Right lobe of liver (tissue), 4 donors: ENCODE measurements around the gene ZC3H12A.

Experiments used
- CTCF ChIP-seq, 4 donors: fragments of 200-600 bp in 3 of 4; fragments of 450-650 bp in 1 of 4; IDR thresholded peaks; one replicate each; pipeline versions ENCODE4 v1.5.1 to v1.8.0; 2016 to 2022; ENCODE audit warnings: antibody characterized with exemption in 4 of 4, mild to moderate bottlenecking in 2 of 4
- POLR2A ChIP-seq: fragments of 450-650 bp; IDR thresholded peaks from one replicate; pipeline ENCODE4 v1.6.1; 2017; ENCODE audit warnings: antibody characterized with exemption, mild to moderate bottlenecking
- donor health status: DM: no; HTN: no; CAD: no.
- donor health status: DM: no; HTN: no; CAD: no.
- donor health status: DM: no; HTN: yes; CAD: no.

- TF ChIP-seq CTCF (IDR thresholded peaks at IDR 0.05), result no peak
- TF ChIP-seq POLR2A, result no peak
Measured at GRCh38 chr1:37464443-37464842, 9.9 kb upstream of the ZC3H12A start.
